HG03060 (cell line): ENCODE measurements around the gene CNTNAP3.
"Not testable (repeated sequence)": the region's sequence is repeated elsewhere in the genome, so short reads cannot be mapped to it uniquely, and the experiment has no call there.

Source experiments
- ATAC-seq: cut with Tn5 transposase; IDR thresholded peaks from one replicate; pipeline ENCODE4 v1.9.1; 2021; ENCODE audit warnings: low read depth, moderate number of reproducible peaks; ENCODE audit not compliant: unreplicated experiment

CNTNAP3 gene

DNA sequence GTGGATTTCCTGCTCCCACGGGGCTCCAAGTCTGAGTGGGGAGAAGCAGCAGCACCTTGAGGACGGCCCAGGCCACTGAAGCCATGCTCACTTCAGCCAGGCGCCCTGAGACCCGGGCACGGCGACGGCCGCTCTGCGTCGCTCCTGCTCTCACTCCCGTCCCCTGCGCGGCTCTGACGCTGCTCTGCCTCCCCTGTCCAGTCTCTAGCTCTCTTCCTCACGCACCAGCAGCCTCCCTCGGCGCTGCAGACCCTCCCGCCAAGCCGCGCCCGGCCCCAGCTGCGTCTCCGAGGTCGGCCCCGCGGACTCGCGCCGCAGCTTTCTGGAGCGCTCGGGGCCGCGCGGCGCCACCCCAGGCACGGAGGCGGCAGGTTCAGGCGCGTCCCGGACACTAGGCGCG, at the start of gene CNTNAP3:
CNTNAP3 (minus strand) TSS at position 188 of the 400 bp plus-strand sequence; CDS start at position 85, 103 bp downstream.
- ATAC-seq = not testable (repeated sequence)

GRCh38 chr9:39279995-39280394, 8.0 kb downstream of the CNTNAP3 start:
- ATAC-seq = not testable (repeated sequence)

- ATAC-seq = not testable (repeated sequence)
These were observed 45.5 kb downstream of the CNTNAP3 start for GRCh38 chr9:39242513-39242912.

GRCh38 chr9:39232130-39232991, 55.6 kb downstream of the CNTNAP3 start:
- ATAC-seq = not testable (repeated sequence)

DNA sequence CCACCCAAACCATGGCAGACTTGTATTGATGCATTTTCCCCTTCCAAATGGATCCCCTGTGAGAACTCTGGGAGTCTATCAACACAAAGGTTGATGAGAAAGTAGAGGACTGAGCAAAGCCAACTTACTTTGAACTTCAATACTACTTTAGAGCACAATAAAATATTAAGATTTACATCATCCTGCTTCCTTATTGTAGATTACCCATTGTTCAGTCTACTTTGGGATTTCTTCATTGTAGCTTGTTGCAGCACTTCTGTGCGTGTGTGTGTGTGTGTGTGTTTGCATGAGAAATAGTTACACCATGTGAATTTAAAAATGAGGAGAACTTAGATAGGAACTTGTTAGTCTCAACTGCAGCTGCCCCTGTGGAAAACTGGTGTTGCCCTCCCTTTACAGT, 72.0 kb downstream of the CNTNAP3 start:
- ATAC-seq = not testable (repeated sequence)

GRCh38 chr9:39209773-39210172, 78.2 kb downstream of the CNTNAP3 start:
- not testable (repeated sequence) for ATAC-seq

DNA sequence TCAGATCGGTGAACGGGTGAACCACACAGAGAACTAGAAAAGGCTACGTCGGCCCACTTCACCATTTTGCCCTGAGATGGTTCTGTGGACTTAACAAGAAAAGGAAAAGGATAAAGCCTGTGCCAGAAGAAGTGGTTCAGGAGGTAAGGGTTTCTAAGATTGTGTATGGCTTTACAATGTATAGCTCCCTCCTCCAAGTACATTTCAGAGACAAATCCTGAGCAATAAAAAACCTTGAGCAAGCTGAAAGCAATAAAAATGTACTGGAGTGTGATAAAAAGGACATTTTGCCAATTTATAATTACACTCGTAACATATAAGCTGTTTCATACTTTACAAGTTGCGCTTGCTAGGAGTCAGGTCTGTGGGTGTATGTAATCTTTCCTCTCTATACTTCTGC, 81.3 kb downstream of the CNTNAP3 start:
- not testable (repeated sequence) for ATAC-seq

DNA sequence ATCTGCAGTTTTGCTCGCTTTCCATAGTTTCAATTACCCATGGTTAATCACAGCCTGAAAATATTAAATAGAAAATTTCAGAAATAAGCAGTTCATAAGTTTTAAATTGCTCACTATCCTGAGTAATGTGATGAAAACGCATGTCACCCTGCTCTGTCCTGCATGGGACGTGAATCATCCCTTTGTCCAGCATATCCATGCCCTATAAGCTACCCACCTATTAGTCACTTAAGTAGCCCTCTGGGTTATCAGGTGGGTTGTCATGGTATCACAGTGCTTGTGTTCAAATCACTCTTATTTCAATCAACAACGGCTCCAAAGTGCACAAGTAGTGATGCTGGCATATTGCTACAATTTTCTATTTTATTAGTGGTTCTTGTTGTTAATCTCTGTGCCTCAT, 82.1 kb downstream of the CNTNAP3 start:
- not testable (repeated sequence) for ATAC-seq

GRCh38 chr9:39200412-39200811, 87.6 kb downstream of the CNTNAP3 start:
- ATAC-seq = not testable (repeated sequence)

- not testable (repeated sequence) for ATAC-seq
These were observed 89.8 kb downstream of the CNTNAP3 start for GRCh38 chr9:39198000-39198709.

DNA sequence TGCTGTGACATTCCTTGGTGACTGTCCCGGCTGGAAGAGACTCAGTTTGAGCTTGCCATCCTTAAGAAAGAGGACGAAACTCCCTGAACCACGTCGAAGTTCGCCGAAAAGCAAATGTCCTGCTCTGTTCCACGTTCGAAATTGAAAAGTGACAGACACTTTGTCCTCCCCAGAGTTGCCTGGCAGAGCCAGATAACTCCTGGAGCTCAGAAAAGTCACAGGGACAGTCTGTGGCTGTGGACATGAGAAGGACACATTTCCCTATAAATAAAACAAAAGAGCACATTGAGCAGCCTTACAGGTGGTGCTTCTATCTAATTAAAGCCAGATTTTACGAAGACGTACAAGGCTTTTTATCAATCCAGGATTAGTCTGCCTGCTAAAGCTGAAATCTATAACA, 116.6 kb downstream of the CNTNAP3 start:
- ATAC-seq = not testable (repeated sequence)

DNA sequence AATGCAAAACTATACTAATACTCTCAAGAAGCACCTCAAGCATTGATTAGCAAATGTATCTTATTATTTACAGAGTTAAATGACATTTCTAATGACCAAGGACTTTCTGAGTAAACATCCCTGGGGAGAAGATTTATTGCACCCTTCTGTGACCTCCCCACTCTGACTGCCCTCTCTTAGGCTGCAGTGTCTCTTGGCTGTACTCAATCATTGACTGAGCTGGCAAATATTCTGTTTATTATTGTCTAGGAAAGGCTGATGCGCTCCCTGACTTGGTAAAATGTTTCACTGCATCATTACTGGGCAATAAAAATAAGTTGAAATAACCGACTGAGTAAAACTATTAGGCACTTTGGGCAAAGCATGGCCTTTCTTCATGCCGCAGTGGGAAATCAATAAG, 130.3 kb downstream of the CNTNAP3 start:
- ATAC-seq = not testable (repeated sequence)

- not testable (repeated sequence) for ATAC-seq
These were observed 155.0 kb downstream of the CNTNAP3 start for GRCh38 chr9:39132826-39133552.

DNA sequence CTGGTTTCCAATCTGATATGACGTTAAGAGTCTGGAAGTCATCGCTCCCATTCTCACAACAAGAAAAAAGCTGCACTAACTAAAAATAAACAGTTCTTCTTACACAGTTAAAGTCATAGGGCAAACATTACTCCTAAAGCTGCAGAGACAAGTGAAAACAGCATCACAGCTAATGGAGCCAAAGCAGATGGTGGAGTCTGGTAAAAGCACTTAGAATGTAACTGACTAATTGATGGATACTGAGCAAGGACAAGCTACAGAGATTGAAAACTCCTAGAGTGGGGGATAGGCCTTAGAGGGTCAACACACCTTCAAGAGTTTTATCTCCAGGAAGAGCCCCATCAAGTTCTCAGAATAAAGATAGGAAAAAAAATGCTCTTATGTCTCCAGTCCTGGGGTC, 166.6 kb downstream of the CNTNAP3 start:
- ATAC-seq = not testable (repeated sequence)

DNA sequence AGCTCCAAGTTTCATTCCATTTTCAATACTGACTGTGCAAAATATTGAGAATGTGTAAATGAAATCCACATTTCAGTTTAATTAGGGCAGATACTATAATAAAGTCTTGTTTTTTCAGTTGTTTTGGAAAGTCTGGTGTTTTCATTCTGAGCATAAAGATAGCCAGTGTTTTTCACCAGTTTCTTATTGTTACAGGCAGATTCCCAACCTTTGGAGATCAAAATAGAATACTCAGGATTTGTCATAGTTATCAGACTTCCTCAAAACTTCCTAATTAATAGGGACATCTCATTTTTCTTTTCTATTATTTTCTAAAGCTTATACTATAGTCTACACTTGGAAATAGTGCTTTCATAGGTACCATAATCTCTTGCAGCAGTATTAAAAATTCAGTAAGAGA, 176.2 kb downstream of the CNTNAP3 start:
- ATAC-seq = not testable (repeated sequence)

DNA sequence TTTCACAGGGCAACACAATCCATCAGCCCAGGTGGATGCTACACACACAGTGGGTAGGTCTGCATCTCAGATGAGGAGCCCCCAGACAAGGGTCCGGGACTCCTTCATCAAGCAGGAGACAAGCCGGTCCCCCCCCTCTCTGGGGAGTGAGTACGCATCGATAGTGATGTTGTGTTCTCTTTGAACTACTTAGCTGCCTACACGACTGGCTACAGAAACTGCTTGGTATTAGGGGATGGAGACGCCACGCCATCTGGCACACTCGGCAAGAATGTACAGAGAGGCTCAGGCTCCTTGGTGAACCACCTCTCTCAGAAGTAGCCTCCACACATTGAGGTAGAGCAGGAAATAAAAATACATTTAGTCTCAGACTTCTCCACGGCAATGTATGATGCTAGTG, 179.8 kb downstream of the CNTNAP3 start:
- no peak for ATAC-seq

- ATAC-seq = not testable (repeated sequence)
These were observed 190.8 kb downstream of the CNTNAP3 start for GRCh38 chr9:39097208-39097607.

DNA sequence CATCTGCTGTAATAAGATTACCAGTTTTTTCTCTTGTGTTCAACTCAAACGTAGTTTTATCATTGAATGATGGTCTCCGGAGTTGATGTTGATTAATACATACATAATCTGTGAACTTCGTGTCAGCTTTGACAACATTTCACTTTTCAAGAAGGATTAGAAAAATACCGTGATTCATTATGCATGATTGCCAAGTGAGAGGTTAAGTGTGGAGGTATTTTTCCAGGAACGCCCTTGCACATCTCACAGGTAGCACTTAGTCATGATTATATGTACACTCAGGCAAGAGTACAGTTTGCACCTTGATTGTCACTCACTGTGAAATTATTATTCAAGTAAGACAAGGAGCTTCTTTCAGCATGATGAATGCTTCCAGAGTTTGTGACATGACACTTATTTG, 202.7 kb downstream of the CNTNAP3 start:
- ATAC-seq = not testable (repeated sequence)

DNA sequence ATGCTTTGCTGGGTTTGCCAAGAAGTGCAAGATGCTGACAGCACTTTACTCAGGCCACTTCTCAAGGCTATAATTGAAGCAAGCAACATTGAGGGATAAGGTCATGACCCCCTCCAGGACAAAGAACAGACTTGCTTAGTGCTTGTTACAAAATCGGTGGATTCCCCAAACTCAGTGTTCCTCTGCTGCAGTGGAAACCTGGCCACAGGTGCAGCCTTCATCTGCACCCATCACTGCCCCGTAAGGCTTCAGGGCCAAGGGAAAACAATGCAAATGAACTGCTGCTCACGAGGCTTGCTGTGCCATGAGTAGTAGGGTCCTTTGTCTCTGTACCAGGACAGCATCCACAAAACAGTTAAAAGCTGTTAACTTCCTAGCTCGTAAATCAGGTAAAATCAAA, 205.4 kb downstream of the CNTNAP3 start:
- ATAC-seq = not testable (repeated sequence)

DNA sequence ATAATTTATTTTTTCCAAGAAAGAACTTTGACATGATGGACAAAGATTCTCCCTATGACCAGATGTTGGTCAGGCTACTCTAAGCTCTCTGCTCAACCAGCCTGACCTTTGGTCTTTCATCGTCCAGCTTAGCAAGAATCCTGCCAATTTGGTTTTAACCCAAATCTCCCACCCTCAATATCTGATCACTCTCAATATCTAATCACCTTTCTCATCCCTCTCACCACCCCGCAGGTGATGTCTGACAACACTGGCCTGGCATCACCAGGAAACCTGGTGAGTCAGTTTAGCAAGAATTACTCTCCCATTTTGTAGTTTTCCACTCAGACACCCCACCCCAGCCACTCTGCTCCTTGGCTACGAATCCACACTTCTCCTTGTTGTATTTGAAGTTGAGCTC, 207.9 kb downstream of the CNTNAP3 start:
- ATAC-seq = not testable (repeated sequence)
